HG02759 (cell line): ENCODE results near the gene KDM4B.
A peak's percentile ranks its signal among the peaks of the same experiment; 100 is the strongest.

Source experiments
- ATAC-seq: cut with Tn5 transposase; IDR thresholded peaks from one replicate; pipeline ENCODE4 v1.9.1; 2021; ENCODE audit warnings: mild to moderate bottlenecking, moderate library complexity; ENCODE audit not compliant: unreplicated experiment

The KDM4B gene

GRCh38 chr19:5132206-5132560 lies 163.3 kb downstream of the KDM4B start:
- ATAC-seq: no peak

DNA sequence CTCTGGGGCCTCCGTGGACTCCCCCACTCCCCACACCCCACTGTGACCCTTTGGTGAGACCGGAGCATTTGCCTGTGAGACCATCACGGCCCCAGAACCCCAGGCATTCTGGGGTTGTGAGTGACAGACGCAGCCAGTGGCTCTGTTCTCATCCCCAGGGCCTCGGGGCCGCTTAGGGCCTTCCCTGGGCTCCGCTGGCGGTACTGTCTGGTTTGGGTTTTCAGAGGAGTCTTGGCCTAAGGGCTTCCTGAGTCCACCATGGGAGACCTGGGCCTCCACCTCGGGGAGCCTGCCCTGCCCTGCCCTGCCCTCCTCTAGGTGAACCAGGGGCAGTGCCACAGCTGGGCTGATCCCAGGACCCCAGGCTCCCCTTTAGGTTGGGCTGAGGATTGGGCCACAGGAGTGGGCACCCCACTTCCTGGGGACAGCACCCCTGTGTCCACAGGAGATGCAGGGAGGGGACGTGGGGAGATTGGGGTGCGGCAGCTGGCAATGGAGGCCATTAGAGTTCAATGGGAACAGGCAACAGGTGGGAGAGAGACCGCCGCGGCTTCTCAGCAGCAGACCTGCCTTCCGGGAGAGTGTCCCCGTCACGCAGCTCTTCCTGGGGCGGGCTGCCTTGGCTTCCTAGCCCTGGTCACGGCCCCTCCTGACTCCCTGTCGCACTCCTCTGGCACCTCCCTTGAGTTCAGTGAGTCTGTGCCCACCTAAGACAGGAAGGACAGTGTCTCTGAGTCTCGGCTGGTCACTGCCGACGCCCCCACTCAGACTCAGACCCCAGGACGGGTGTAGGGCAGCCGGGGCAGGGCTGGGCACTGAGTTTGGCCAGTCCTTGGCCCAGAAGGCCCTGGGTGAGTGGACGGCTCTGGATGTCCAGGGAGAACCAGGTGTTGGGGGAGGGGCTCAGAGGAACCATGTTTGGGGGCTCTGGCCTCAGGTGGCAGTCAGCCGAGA lies 164.1 kb downstream of the KDM4B start:
- ATAC-seq: no peak

GRCh38 chr19:5133986-5134595 lies 165.2 kb downstream of the KDM4B start:
- ATAC-seq: no peak

- no peak for ATAC-seq
Observed at GRCh38 chr19:5134691-5135090, 165.8 kb downstream of the KDM4B start.

- ATAC-seq: no peak
Observed at GRCh38 chr19:5136073-5136855, 167.4 kb downstream of the KDM4B start.

DNA sequence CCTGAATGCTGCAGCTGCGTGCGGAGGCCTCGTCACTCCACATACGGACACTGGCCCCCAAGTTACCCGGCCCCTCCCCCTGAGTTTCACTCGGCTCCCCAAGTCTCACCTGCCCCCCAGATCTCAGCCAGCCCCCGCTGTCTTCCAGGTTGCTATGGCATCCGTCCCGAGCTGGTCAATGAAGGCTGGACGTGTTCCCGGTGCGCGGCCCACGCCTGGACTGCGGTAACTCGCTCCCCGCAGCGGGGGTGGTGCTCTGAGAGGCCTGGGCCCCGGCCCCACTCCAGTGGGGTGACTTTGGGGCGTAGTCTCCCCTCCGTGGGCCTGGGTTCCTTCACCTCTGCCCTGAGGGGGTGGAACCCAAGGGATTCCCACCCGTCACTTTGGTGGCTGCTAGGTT lies 168.2 kb downstream of the KDM4B start:
- no peak for ATAC-seq

DNA sequence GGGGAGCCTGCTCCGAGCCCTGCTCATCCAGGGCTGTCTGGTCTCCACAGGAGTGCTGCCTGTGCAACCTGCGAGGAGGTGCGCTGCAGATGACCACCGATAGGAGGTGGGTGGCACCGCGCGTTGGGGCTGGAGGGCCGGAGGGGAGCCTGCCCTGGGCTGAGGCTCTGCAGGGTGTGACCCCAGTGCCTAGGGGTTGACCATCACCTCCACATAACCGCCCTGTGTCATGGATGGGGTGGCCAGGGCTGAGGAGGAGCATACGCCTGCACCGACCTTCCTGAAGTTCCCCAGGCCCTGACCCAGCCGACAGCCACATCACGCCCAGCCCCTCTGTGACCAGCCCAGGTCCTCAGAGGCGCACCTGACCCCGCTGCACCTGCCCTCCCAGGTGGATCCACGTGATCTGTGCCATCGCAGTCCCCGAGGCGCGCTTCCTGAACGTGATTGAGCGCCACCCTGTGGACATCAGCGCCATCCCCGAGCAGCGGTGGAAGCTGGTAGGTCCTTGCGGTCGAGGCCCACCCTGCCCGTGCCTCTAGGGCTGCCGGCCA lies 168.7 kb downstream of the KDM4B start:
- ATAC-seq: no peak

- peak; percentile 79 for ATAC-seq
Observed at GRCh38 chr19:5138606-5139582, 170.0 kb downstream of the KDM4B start.

GRCh38 chr19:5139583-5140325 lies 170.8 kb downstream of the KDM4B start:
- ATAC-seq: peak; percentile 5

GRCh38 chr19:5141129-5141849 lies 172.4 kb downstream of the KDM4B start:
- no peak for ATAC-seq

DNA sequence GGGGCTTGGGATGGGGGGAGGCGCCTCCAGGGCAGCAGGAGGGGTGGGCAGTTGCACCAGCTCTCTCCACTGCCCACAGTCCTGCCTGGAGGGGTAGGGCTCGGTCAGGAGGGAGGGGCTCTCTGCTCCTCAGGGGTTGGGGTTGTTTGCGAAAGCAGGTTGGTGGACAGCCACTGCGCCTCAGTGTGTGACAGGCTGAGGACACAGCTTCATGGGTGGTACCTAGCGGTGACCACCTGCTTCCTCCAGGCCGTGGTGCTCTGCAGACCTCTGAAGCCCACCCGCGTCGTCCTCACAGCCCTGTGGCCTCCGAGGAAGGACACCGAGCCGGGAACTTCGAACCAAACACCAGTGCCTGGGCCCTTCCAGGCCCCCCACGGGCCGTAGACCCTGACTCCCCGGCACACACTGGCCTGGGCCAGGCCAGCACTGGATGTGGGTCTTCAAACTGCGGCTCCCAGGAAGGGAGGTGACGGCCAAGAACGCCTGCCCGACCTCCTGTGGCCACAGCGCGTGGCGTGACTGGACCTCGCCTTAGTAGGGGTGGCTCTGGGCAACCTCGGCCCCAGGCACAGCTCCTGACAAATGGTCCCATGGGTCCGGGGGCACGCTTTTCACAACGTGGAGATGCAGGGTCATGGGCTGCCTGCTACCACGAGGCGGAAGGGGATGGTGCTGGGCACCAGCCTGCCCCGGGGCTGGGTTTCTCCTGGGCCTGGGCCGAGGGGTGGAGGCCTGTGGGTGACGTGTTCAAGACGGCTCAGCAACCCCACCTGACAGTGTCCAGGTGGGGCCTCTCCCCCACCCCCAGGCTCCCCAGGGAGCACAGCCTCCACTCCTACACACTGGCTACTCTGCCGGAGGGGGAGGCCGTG lies 173.2 kb downstream of the KDM4B start:
- ATAC-seq: no peak

- no peak for ATAC-seq
Observed at GRCh38 chr19:5142725-5143097, 173.8 kb downstream of the KDM4B start.

DNA sequence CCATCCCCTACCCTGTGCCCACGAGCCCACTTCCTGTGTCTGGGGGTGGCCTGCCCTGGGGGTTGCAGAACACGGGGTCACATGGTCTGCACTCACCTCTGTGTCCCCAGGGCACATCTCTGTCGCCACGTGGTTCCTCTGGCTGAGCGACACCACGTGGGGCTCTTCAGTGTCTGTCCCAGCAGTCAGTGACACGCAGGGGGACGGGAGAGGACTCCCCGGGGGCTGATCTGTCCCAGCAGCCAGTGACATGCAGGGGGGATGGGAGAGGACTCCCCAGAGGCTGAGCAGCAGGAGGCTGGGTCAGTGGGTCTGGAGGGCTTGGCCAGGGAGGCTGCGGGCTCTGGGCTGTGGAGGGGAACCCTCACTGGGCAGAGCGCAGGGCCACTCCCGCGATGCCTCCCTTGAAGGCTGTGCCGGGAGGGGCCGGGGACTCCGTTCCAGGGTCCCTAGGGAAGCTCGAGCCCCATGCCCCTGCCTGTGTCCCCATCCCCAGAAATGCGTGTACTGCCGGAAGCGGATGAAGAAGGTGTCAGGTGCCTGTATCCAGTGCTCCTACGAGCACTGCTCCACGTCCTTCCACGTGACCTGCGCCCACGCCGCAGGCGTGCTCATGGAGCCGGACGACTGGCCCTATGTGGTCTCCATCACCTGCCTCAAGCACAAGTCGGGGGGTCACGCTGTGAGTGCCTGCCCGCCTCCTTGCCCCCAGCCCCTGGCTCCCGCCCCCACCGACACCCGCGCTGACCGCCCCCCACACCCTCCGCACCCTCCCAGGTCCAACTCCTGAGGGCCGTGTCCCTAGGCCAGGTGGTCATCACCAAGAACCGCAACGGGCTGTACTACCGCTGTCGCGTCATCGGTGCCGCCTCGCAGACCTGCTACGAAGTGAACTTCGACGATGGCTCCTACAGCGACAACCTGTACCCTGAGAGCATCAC lies 174.8 kb downstream of the KDM4B start:
- no peak for ATAC-seq

DNA sequence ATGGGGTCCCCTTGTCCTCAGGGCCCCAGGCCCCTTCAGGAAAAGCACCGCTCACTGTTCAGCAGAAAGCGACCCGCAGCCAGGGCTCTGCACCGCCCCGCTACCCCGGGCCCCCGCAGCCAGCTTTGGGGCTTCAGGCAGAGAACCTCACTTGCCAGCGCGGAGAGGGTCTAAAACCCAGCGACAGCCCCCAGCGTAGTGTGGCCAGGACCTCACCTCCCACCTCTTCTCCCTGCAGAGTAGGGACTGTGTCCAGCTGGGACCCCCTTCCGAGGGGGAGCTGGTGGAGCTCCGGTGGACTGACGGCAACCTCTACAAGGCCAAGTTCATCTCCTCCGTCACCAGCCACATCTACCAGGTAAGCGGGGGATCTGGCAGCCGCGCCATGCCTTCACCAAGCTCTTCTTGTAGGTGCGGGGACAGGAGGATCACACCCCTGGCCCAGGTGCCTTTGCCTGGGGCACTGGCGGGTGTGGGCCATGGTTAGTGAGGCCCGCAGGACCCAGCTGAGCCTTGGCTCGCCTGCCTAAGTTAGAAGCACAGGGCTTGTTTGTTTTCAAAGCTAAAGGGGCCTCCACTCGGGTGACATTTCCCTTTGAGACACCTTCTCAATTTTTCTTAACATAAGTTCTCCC lies 175.7 kb downstream of the KDM4B start:
- ATAC-seq: no peak

- ATAC-seq: no peak
Observed at GRCh38 chr19:5145521-5146511, 176.9 kb downstream of the KDM4B start.
